Astrocyte of the spinal cord (primary cell): ENCODE data around the gene A2ML1.

ENCODE experiments used
- DNase-seq: peaks from one replicate; pipeline ENCODE4 v3.0.0; 2011; ENCODE audit warnings: low read depth, low spot score
- H3K4me3 ChIP-seq: 2 replicates; pipeline ENCODE4 v1.5.1; 2011; ENCODE audit warnings: low read depth, mild to moderate bottlenecking, low read length, moderate library complexity
- CTCF ChIP-seq: IDR thresholded peaks from 2 replicates; pipeline ENCODE4 v1.5.1; 2012; ENCODE audit warnings: low read depth, mild to moderate bottlenecking, low read length, inconsistent platforms
- in situ Hi-C: cut with HindIII; loops from 2 replicates; pipeline ENCODE4 v1.10.0; 2017; ENCODE audit warnings: low sequenced_read_pairs

Gene A2ML1

GRCh38 chr12:8906266-8907180 lies 84.1 kb downstream of the A2ML1 start:
- in situ Hi-C loops: no loop called here
- no peak overlapping the region for H3K4me3 ChIP-seq
- no peak for DNase-seq
- TF ChIP-seq CTCF: no peak

- in situ Hi-C loops: no loop called here
- no peak for DNase-seq
- H3K4me3 ChIP-seq: no peak overlapping the region
- no peak for TF ChIP-seq CTCF
These were observed 85.1 kb downstream of the A2ML1 start for GRCh38 chr12:8907513-8907912.

- no peak overlapping the region for H3K4me3 ChIP-seq
- in situ Hi-C loops: no loop called here
- no peak for TF ChIP-seq CTCF
- DNase-seq: no peak
These were observed 87.3 kb downstream of the A2ML1 start for GRCh38 chr12:8909752-8910151.

- no peak for DNase-seq
- TF ChIP-seq CTCF: no peak
- no peak overlapping the region for H3K4me3 ChIP-seq
- in situ Hi-C loops: no loop called here
These were observed 89.3 kb downstream of the A2ML1 start for GRCh38 chr12:8911606-8912268.

GRCh38 chr12:8912914-8913313 lies 90.5 kb downstream of the A2ML1 start:
- in situ Hi-C loops: no loop called here
- no peak overlapping the region for H3K4me3 ChIP-seq
- DNase-seq: no peak
- no peak for TF ChIP-seq CTCF

- TF ChIP-seq CTCF: no peak
- DNase-seq: no peak
- H3K4me3 ChIP-seq: peak overlapping the region; percentile 71
- in situ Hi-C loops: no loop called here
These were observed 91.2 kb downstream of the A2ML1 start for GRCh38 chr12:8913702-8914032.
